Cardiac atrium fibroblast (primary cell): ENCODE data around the gene FUBP1. TPM values are rescaled to one million over a fixed set of nuclear protein-coding genes. Genes with fewer than 3 reads are reported as not detected.

Experiments used
- total RNA-seq: library from RNA; depleted of rRNA; stranded (reverse); fragments of >200 nt; gene quantifications from 2 replicates; pipeline ENCODE4 v1.2.3, GENCODE V29; 2015

The FUBP1 gene
- 44.2 and 47.7 TPM in 2 replicates for total RNA-seq

GRCh38 chr1:77978969-77979876 lies at the start of gene FUBP1:
TSS of gene FUBP1 (minus strand) at chr1:77979072. CDS start at chr1:77979004, 68 bp downstream.

GRCh38 chr1:78004719-78005447 lies 26.0 kb upstream of the FUBP1 start, which contains the start of gene DNAJB4:
TSS of gene DNAJB4 (plus strand) at chr1:78004939. CDS start at chr1:78005111, 172 bp downstream.

Other genes starting within 250 kb of the FUBP1 start
- gene USP33, start 219.2 kb downstream of the FUBP1 start, total RNA-seq, result 59.2 and 63.2 TPM in 2 replicates
- 15.7 and 16.2 TPM in 2 replicates for gene MIGA1, start 199.4 kb downstream of the FUBP1 start, total RNA-seq
- 12.5 and 26.5 TPM in 2 replicates for gene NEXN, start 90.4 kb downstream of the FUBP1 start, total RNA-seq
- 120 and 134 TPM in 2 replicates for gene DNAJB4, start 25.9 kb upstream of the FUBP1 start, total RNA-seq
- 0.18 and 0.97 TPM in 2 replicates for gene GIPC2, start 66.9 kb upstream of the FUBP1 start, total RNA-seq